Stimulated activated CD4-positive, alpha-beta T cell treated with anti-CD3 and anti-CD28 coated beads, Interleukin-12 subunit alpha, Interleukin-12 subunit beta, amount 100 ng/mL, for 48 hours (primary cell): ENCODE measurements around the gene G0S2.

Source experiments
- DNase-seq, 3 donors: peaks; one replicate each; pipeline ENCODE4 v3.0.0-alpha.2; 2020; ENCODE audit warnings: low read depth in 2 of 3, low spot score in 1 of 3

Gene G0S2

GRCh38 chr1:209715314-209715713 lies 40.1 kb downstream of the G0S2 start:
- no peak for DNase-seq

DNA sequence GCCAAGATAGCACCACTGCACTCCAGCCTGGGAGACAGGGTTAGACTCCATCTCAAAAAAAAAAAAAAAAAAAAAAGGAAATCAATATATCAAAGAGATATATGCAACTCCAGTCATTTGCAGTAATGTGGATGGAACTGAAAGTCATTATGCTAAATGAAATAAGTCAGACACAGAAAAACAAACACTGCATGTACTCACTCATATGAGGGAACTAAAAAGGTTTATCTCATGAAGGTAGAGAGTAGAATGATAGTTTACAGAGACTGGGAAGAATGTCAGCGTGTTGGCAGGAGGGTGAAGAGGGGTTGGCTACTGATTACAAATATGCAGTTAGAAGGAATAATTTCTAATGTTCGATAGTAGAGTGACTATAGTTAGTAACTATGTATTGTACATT lies 42.6 kb downstream of the G0S2 start:
- no peak for DNase-seq

- no peak for DNase-seq
Observed at GRCh38 chr1:209720326-209720725, 45.1 kb downstream of the G0S2 start.

GRCh38 chr1:209720826-209721225 lies 45.6 kb downstream of the G0S2 start:
- DNase-seq: no peak

DNA sequence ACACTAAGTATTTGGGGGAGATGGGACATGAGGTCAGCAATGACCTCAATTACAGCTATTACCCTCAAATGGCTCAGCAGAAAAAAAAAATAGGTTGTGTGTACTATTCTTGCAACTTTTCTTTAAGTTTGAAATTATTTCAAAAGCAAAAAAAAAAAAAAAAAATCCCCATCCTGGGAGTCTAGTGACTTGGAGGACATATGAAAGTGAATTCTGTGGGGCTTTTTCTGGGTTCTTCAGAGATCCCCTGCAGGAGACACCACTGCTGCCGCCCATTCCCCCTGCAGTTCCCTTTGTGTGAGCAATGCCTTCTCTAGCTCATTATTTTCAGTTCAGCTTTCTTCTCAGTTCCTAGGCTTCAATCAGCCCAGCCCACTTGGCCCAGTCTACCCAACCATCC lies 46.1 kb downstream of the G0S2 start:
- no peak for DNase-seq

GRCh38 chr1:209723265-209723664 lies 48.1 kb downstream of the G0S2 start:
- no peak for DNase-seq

DNA sequence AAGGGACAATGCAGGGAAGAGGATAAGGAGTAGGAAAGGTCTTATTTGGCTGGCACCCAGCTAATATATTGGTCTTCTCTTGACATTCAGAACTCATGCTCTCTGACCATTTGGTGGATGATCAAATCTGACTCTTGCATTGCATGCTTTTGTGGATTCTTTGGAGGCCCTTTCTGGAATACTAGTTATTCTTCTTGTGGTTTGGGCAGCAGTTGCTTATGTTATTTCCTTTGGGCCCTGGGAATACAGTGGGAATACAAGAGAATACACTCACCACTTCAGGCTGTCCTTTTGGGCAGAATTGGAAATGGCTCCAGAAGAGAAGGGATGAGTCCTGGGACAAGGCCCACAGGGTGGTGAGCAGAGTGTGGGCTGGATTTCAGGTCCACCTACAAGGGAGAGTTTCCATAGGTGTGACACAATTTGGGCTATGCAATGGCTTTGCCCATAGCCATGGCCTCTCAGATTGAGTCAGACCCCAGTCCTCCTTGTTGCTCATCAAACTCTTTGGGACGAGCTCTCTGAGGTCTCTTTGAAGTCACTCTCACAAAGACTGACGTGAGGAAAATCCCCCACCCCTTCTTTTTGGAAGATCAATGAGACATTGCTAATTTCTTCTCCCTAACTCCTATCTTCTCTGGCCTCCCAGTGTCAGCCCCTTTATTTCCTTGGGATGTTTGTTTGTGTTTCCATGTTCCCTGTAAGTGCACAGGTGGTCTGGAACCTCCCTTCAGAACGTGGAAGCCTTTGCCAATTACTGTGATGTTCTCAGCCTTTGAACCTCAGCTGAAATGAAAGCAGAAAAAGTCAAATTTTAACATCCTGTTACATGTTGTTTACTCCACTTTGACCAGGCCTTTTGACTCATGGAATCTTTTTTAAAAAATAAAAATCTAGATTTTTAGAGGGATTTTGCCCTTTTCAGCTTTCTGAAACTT lies 48.8 kb downstream of the G0S2 start:
- DNase-seq: peak; percentile 45 to 54 (median 49)
